SH-SY5Y (cell line): Measurements from ENCODE around the gene KLHDC9.

Source experiments
- GATA2 ChIP-seq: IDR thresholded peaks from 2 replicates; pipeline ENCODE4 v1.6.1; 2011; ENCODE audit warnings: mild to moderate bottlenecking, low read depth, low read length
- GATA3 ChIP-seq: IDR thresholded peaks from 2 replicates; pipeline ENCODE4 v1.6.1; 2011; ENCODE audit warnings: low read depth, mild to moderate bottlenecking, low read length, moderate library complexity

GRCh38 chr1:161132410-161133219 is 34.5 kb downstream of the KLHDC9 start, which contains the start of gene DEDD:
- TF ChIP-seq GATA2 (no peak), GATA3 (no peak)
